IMR-90 (cell line): ENCODE data around the gene NFIA. TPM values are rescaled to one million over a fixed set of nuclear protein-coding genes. Genes with fewer than 3 reads are reported as not detected.

Source experiments
- ATAC-seq: fragments of 200-7000 bp; cut with Tn5 transposase; 2 replicates; pipeline ENCODE4 v1.9.1; 2020; ENCODE audit warnings: low read depth, mild to moderate bottlenecking, moderate library complexity
- BruUV-seq: library from RNA; stranded (reverse); fragments of 400-500 nt; replicated peaks from 2 replicates; lab custom pipeline; 2021; lab: Mats Ljungman, UMichigan
- CTCF ChIA-PET: fragments of 300-600 bp; formaldehyde crosslinking; extraction: SDS; loops from one replicate; lab custom pipeline; 2021; ENCODE audit warnings: antibody characterized with exemption; lab: Yijun Ruan, JAX
- POLR2A ChIA-PET: fragments of 300-600 bp; sonication (Branson Sonifier 250); formaldehyde crosslinking; loops from one replicate; lab custom pipeline; 2022; ENCODE audit warnings: antibody characterized with exemption; ENCODE audit not compliant: unreplicated experiment; lab: Charles Lee
- DNase-seq: peaks from one replicate; pipeline ENCODE4 v3.0.0; 2013
- H2AFZ ChIP-seq: replicated peaks from 2 replicates; pipeline ENCODE3; 2013; ENCODE audit warnings: low read length, mild to moderate bottlenecking; ENCODE audit not compliant: poor library complexity
- H2AK5ac ChIP-seq: 2 replicates; pipeline ENCODE4 v1.6.1; 2013; ENCODE audit warnings: low read depth, low read length, inconsistent platforms
- H2AK9ac ChIP-seq: replicated peaks from 2 replicates; pipeline ENCODE3; 2013; ENCODE audit warnings: mild to moderate bottlenecking, low read depth, low read length, moderate library complexity; ENCODE audit not compliant: poor library complexity
- H2BK120ac ChIP-seq: 2 replicates; pipeline ENCODE4 v1.6.1; 2013; ENCODE audit warnings: low read depth, low read length, inconsistent platforms
- H2BK15ac ChIP-seq: 3 replicates; pipeline ENCODE4 v1.6.1; 2013; ENCODE audit warnings: low read depth, low read length, inconsistent platforms
- H2BK20ac ChIP-seq: 2 replicates; pipeline ENCODE4 v1.6.1; 2013; ENCODE audit warnings: low read depth, mild to moderate bottlenecking, inconsistent platforms, low read length, moderate library complexity
- H2BK5ac ChIP-seq: 2 replicates; pipeline ENCODE4 v1.6.1; 2013; ENCODE audit warnings: mild to moderate bottlenecking, low read depth, low read length, inconsistent platforms; ENCODE audit not compliant: poor library complexity, severe bottlenecking
- H3K14ac ChIP-seq: replicated peaks from 2 replicates; pipeline ENCODE4 v1.6.1; 2013; ENCODE audit warnings: low read depth, low read length, inconsistent platforms
- H3K18ac ChIP-seq: 2 replicates; pipeline ENCODE4 v1.6.1; 2013; ENCODE audit warnings: low read depth, low read length, control low read depth
- H3K23ac ChIP-seq: 2 replicates; pipeline ENCODE4 v1.6.1; 2013; ENCODE audit warnings: low read depth, low read length, inconsistent platforms
- H3K27ac ChIP-seq: 2 replicates; pipeline ENCODE4 v1.5.1; 2013; ENCODE audit warnings: mild to moderate bottlenecking, control low read depth, low read length; ENCODE audit not compliant: insufficient read depth
- H3K27me3 ChIP-seq: 2 replicates; pipeline ENCODE4 v1.6.1; 2013; ENCODE audit warnings: low read length; ENCODE audit not compliant: control insufficient read depth, insufficient read depth
- H3K36me3 ChIP-seq: 2 replicates; pipeline ENCODE4 v1.6.1; 2013; ENCODE audit warnings: low read length, mixed read lengths; ENCODE audit not compliant: control insufficient read depth, insufficient read depth
- H3K4ac ChIP-seq: 2 replicates; pipeline ENCODE4 v1.6.1; 2013; ENCODE audit warnings: low read depth, low read length, inconsistent platforms
- H3K4me1 ChIP-seq: 2 replicates; pipeline ENCODE4 v1.6.1; 2013; ENCODE audit warnings: low read length, mixed read lengths; ENCODE audit not compliant: control insufficient read depth, insufficient read depth
- H3K4me2 ChIP-seq: 2 replicates; pipeline ENCODE4 v1.6.1; 2013; ENCODE audit warnings: low read depth, mild to moderate bottlenecking, control low read depth, low read length, moderate library complexity
- H3K4me3 ChIP-seq: 2 replicates; pipeline ENCODE4 v1.5.1; 2013; ENCODE audit warnings: low read depth, mild to moderate bottlenecking, control low read depth, low read length, moderate library complexity; ENCODE audit not compliant: insufficient read depth
- H3K56ac ChIP-seq: 2 replicates; pipeline ENCODE4 v1.6.1; 2013; ENCODE audit warnings: low read length, inconsistent platforms; ENCODE audit not compliant: insufficient read depth; ENCODE audit errors: extremely low read depth
- H3K79me1 ChIP-seq, 2 experiments: 2 replicates each; pipeline ENCODE4 v1.6.1; 2013; ENCODE audit warnings: low read length in 2 of 2, inconsistent platforms in 1 of 2, low read depth in 1 of 2
- H3K9ac ChIP-seq: 2 replicates; pipeline ENCODE4 v1.6.1; 2013; ENCODE audit warnings: low read depth, low read length, control low read depth
- H3K9me1 ChIP-seq: 2 replicates; pipeline ENCODE4 v1.6.1; 2013; ENCODE audit warnings: low read length, inconsistent platforms; ENCODE audit not compliant: insufficient read depth
- H3K9me3 ChIP-seq: 2 replicates; pipeline ENCODE4 v1.6.1; 2013; ENCODE audit warnings: low read length; ENCODE audit not compliant: control insufficient read depth, insufficient read depth
- H4K20me1 ChIP-seq: 2 replicates; pipeline ENCODE4 v1.6.1; 2013; ENCODE audit warnings: low read length, inconsistent platforms; ENCODE audit not compliant: insufficient read depth
- H4K5ac ChIP-seq: 2 replicates; pipeline ENCODE4 v1.6.1; 2013; ENCODE audit warnings: mild to moderate bottlenecking, low read depth, low read length, control low read depth
- H4K8ac ChIP-seq, 2 experiments: 2 replicates each; pipeline ENCODE4 v1.6.1; 2013; ENCODE audit warnings: low read depth in 2 of 2, low read length in 2 of 2, control low read depth in 1 of 2, inconsistent platforms in 1 of 2
- H4K91ac ChIP-seq: 2 replicates; pipeline ENCODE4 v1.6.1; 2013; ENCODE audit warnings: low read depth, low read length, inconsistent platforms; ENCODE audit not compliant: insufficient read depth
- CEBPB ChIP-seq: IDR thresholded peaks from 2 replicates; pipeline ENCODE4 v1.6.1; 2012; ENCODE audit warnings: low read depth, low read length, improper control_type of control experiment
- MAFK ChIP-seq: IDR thresholded peaks from 2 replicates; pipeline ENCODE4 v1.6.1; 2012; ENCODE audit warnings: low read depth, low read length, improper control_type of control experiment
- MAZ ChIP-seq: IDR thresholded peaks from 2 replicates; pipeline ENCODE4 v1.6.1; 2012; ENCODE audit warnings: low read depth, mild to moderate bottlenecking, low read length, improper control_type of control experiment, moderate library complexity, borderline replicate concordance
- POLR2A ChIP-seq: IDR thresholded peaks from 2 replicates; pipeline ENCODE4 v1.6.1; 2012; ENCODE audit warnings: mild to moderate bottlenecking, low read depth, low read length
- RCOR1 ChIP-seq: IDR thresholded peaks from 2 replicates; pipeline ENCODE4 v1.6.1; 2012; ENCODE audit warnings: mild to moderate bottlenecking, low read length, improper control_type of control experiment; ENCODE audit not compliant: insufficient replicate concordance
- RFX5 ChIP-seq: IDR thresholded peaks from 2 replicates; pipeline ENCODE4 v1.8.0; 2012; ENCODE audit warnings: low read depth, mild to moderate bottlenecking, low read length, moderate library complexity
- SMC3 ChIP-seq: fragments of 150-350 bp; IDR thresholded peaks from 2 replicates; pipeline ENCODE4 v1.6.1; 2016; ENCODE audit warnings: low read depth, mild to moderate bottlenecking, antibody characterized with exemption, low read length, moderate library complexity
- WGBS, 2 experiments: methylation state at CpG; one replicate each; pipeline versions ENCODE4 v1.1.5 to v1.1.7; 2013; ENCODE audit warnings: missing lambda C conversion rate in 2 of 2; ENCODE audit not compliant: insufficient read length in 1 of 2; ENCODE audit errors: extremely low coverage in 2 of 2; 5-methylcytosine and 5-hydroxymethylcytosine counted together
- dilution Hi-C: fragments of 300-500 bp; cut with HindIII; formaldehyde crosslinking; loops from one replicate; pipeline ENCODE4 v1.14.3; 2018; ENCODE audit warnings: low sequenced_read_pairs; ENCODE audit not compliant: unreplicated experiment
- in situ Hi-C: fragments of 300-500 bp; cut with MboI; formaldehyde crosslinking; loops from 3 replicates; pipeline ENCODE4 v1.14.3; 2019; ENCODE audit warnings: low sequenced_read_pairs, inconsistent platforms, mixed read lengths
- intact Hi-C: fragments of 100-400 bp; cut with micrococcal nuclease; formaldehyde crosslinking; loops from 2 replicates; pipeline ENCODE4 v1.10.0; 2022
- polyA plus RNA-seq, 3 experiments: library from polyadenylated mRNA; depleted of rRNA; stranded (reverse); fragments of >200 nt; gene quantifications; 2 replicates each; pipeline ENCODE4 v1.2.3, GENCODE V29; 2012; ENCODE audit warnings: low replicate concordance in 1 of 3
- total RNA-seq: library from RNA; depleted of rRNA; stranded (reverse); fragments of >200 nt; gene quantifications from 2 replicates; pipeline ENCODE4 v1.2.3, GENCODE V29; 2012
- TF ChIP-seq, protein P1 (sequence below): fragments of 150-350 bp; IDR thresholded peaks from 2 replicates; pipeline ENCODE4 v1.6.1; 2017; ENCODE audit warnings: mild to moderate bottlenecking, antibody characterized with exemption, low read length, low read depth

The NFIA gene
- total and polyA plus RNA-seq, 2 of the 4 experiments (the other 2 are of a cell fraction): 1.6 to 2.2 TPM

DNA sequence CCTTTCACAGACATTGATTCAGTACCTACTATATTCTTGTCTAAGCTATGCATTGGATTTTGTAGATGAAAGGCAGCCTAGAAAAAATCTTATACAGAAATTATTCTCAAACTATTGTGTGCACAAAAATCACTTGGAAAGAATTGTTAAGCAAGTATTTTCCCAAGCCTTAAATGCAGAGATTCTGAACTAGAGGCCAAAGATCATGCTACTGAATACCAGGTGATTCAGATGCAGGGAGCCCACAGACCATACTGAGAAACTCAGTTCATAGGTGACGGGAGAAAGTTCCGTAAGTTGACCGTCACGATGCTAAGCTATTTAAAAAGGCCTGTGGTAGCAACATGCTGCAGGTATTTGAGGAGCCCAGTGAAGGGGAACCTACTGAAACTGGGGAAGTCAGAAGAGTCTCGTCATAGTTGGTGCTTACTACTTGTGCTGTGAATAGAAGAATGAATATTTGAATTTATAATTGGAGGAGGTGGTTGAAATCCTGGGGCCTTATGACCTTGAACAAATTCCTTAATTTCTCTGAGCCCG lies 150.8 kb downstream of the NFIA start:
- Histone ChIP-seq H3K9ac (no peak overlapping the region), H3K36me3 (no peaks in the 10 kb centered on the region), H2BK120ac (no peak overlapping the region), H4K91ac (no peak overlapping the region), H3K27ac (no peak overlapping the region), H2BK15ac (no peak overlapping the region), H3K9me1 (no peaks in the 10 kb centered on the region), H2BK5ac (no peak overlapping the region), H3K27me3 (no peaks in the 10 kb centered on the region), H3K9me3 (no peaks in the 10 kb centered on the region), H3K4ac (no peak overlapping the region), H3K18ac (no peak overlapping the region), H3K56ac (no peak overlapping the region), H2AFZ (no peak overlapping the region), H4K5ac (no peak overlapping the region), H3K14ac (no peak overlapping the region), H3K4me1 (no peaks in the 10 kb centered on the region), H3K23ac (no peak overlapping the region), H3K4me2 (no peak overlapping the region), H4K8ac (no peak overlapping the region), H3K4me3 (no peak overlapping the region), H4K20me1 (no peaks in the 10 kb centered on the region), H2AK5ac (no peak overlapping the region), H2BK20ac (no peak overlapping the region), H3K79me1 (no peaks in the 10 kb centered on the region), H2AK9ac (no peak overlapping the region)
- ATAC-seq (no peak), DNase-seq (no peak)
- BruUV-seq: no TSS peak
- POLR2A ChIA-PET: no interaction called here
- 100% methylated on average over 3 of the region's 6 CpGs; no CpG with 5 or more reads in 1 of the 2 experiments for WGBS, 2 experiments
- no peak for TF ChIP-seq MAFK
- TF ChIP-seq SMC3: no peak
- TF ChIP-seq CEBPB: no peak
- TF ChIP-seq, protein P1, sequence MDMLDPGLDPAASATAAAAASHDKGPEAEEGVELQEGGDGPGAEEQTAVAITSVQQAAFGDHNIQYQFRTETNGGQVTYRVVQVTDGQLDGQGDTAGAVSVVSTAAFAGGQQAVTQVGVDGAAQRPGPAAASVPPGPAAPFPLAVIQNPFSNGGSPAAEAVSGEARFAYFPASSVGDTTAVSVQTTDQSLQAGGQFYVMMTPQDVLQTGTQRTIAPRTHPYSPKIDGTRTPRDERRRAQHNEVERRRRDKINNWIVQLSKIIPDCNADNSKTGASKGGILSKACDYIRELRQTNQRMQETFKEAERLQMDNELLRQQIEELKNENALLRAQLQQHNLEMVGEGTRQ: no peak
- no peak for TF ChIP-seq POLR2A
- TF ChIP-seq MAZ: no peak
- no peak for TF ChIP-seq RCOR1
- TF ChIP-seq RFX5: no peak
- CTCF ChIA-PET: interaction anchor here (0.5 kb wide), 1 partner anchor 446 kb away, joined by 3 read pairs; no protein-coding TSS in a partner anchor
- in situ Hi-C loops: no loop called here
- intact Hi-C loops: no loop called here
- dilution Hi-C loops: no loop called here
